HepG2 (cell line): ENCODE results near the gene KCNT2. TPM values are rescaled to one million over a fixed set of nuclear protein-coding genes. Genes with fewer than 3 reads are reported as not detected.

Experiments
- ATAC-seq: fragments of 200-7000 bp; cut with Tn5 transposase; 3 replicates; pipeline ENCODE4 v1.9.1; 2020; ENCODE audit warnings: mild to moderate bottlenecking, moderate library complexity
- BruUV-seq: library from RNA; stranded (reverse); fragments of 400-500 nt; replicated peaks from 2 replicates; lab custom pipeline; 2021; lab: Mats Ljungman, UMichigan
- CTCF ChIA-PET: fragments of 300-600 bp; formaldehyde crosslinking; extraction: SDS; loops from one replicate; lab custom pipeline; 2021; ENCODE audit warnings: low total read pairs, inconsistent platforms, low intra/inter-chr PET ratio; lab: Yijun Ruan, JAX
- POLR2A ChIA-PET: fragments of 350-600 bp; sonication (Branson Sonifier 250); formaldehyde crosslinking; loops from one replicate; lab custom pipeline; 2020; ENCODE audit warnings: antibody characterized with exemption, inconsistent platforms; lab: Yijun Ruan, JAX
- DNase-seq: peaks from one replicate; pipeline ENCODE4 v3.0.0-alpha.2; 2015; ENCODE audit warnings: low spot score
- FAIRE-seq: peaks from 3 replicates; lab custom pipeline; 2011; peaks lifted over from hg19 to GRCh38; lab: Jason Lieb, UNC
- H2AFZ ChIP-seq: one replicate; pipeline ENCODE4 v1.6.1; 2011; ENCODE audit warnings: low read length, inconsistent platforms
- H3K27ac ChIP-seq: fragments of 300-600 bp; 3 replicates; pipeline ENCODE4 v1.8.0; 2011; ENCODE audit warnings: mixed run types, mild to moderate bottlenecking, mixed read lengths, low read length, inconsistent platforms; ENCODE audit not compliant: insufficient read depth; ENCODE audit errors: extremely low read length
- H3K27me3 ChIP-seq, 2 experiments: fragments of 200-600 bp in 1 of 2; 2 replicates in 1 of 2; 3 replicates in 1 of 2; pipeline versions ENCODE4 v1.6.0 to v1.8.0; 2011; ENCODE audit warnings: low read length in 2 of 2, mild to moderate bottlenecking in 2 of 2, moderate library complexity in 2 of 2, inconsistent platforms in 1 of 2; ENCODE audit not compliant: insufficient read depth in 2 of 2, control insufficient read depth in 1 of 2
- H3K36me3 ChIP-seq, 2 experiments: fragments of 200-600 bp in 1 of 2; replicated peaks in 1 of 2; 2 replicates in 1 of 2; 3 replicates in 1 of 2; pipeline versions ENCODE4 v1.5.1 to v1.8.0; 2011; ENCODE audit warnings: low read length in 2 of 2, inconsistent platforms in 1 of 2; ENCODE audit not compliant: insufficient read depth in 2 of 2, control insufficient read depth in 1 of 2
- H3K4me1 ChIP-seq: 2 replicates; pipeline ENCODE4 v1.5.1; 2012; ENCODE audit warnings: low read length, inconsistent platforms; ENCODE audit not compliant: insufficient read depth
- H3K4me2 ChIP-seq: 2 replicates; pipeline ENCODE4 v1.6.0; 2011; ENCODE audit warnings: low read depth, low read length, inconsistent platforms
- H3K4me3 ChIP-seq, 3 experiments: fragments of 200-600 bp in 1 of 3; sonication (generic), shearing (Covaris generic) in 1 of 3; replicated peaks in 1 of 3; 2 replicates each; pipeline ENCODE4 v1.5.1; 2011 to 2016; ENCODE audit warnings: low read length in 3 of 3, inconsistent platforms in 2 of 3, low read depth in 2 of 3, mild to moderate bottlenecking in 2 of 3, control low read depth in 1 of 3, mixed read lengths in 1 of 3; ENCODE audit not compliant: insufficient read depth in 1 of 3
- H3K79me2 ChIP-seq: one replicate; pipeline ENCODE4 v1.6.1; 2011; ENCODE audit warnings: low read length, inconsistent platforms; ENCODE audit not compliant: insufficient read depth
- H3K9ac ChIP-seq: 2 replicates; pipeline ENCODE4 v1.6.0; 2011; ENCODE audit warnings: mild to moderate bottlenecking, low read depth, low read length, inconsistent platforms; ENCODE audit not compliant: insufficient read depth
- H3K9me3 ChIP-seq: 2 replicates; pipeline ENCODE4 v1.5.1; 2012; ENCODE audit warnings: mild to moderate bottlenecking, low read length
- H4K20me1 ChIP-seq: 2 replicates; pipeline ENCODE4 v1.6.0; 2011; ENCODE audit warnings: inconsistent platforms, mild to moderate bottlenecking, low read length, moderate library complexity; ENCODE audit not compliant: insufficient read depth
- CCAR2 ChIP-seq: fragments of 200-400 bp; formaldehyde crosslinking; optimal IDR thresholded peaks from 2 replicates; pipeline ENCODE3; 2018; ENCODE audit warnings: low read depth, mild to moderate bottlenecking, low read length, moderate library complexity
- HOXA3 ChIP-seq: sonication (generic); formaldehyde crosslinking; IDR thresholded peaks from 2 replicates; pipeline ENCODE4 v1.5.0; 2020; ENCODE audit warnings: missing genetic modification reagents
- POGZ ChIP-seq: sonication (generic); formaldehyde crosslinking; IDR thresholded peaks from 2 replicates; pipeline ENCODE4 v1.4.0; 2020; ENCODE audit warnings: mild to moderate bottlenecking, missing genetic modification reagents
- RFXAP ChIP-seq: sonication (generic); formaldehyde crosslinking; IDR thresholded peaks from 2 replicates; pipeline ENCODE4 v1.4.0; 2020; ENCODE audit warnings: missing genetic modification reagents, borderline replicate concordance
- ZNF101 ChIP-seq: sonication (generic); formaldehyde crosslinking; IDR thresholded peaks from 2 replicates; pipeline ENCODE4 v1.4.0; 2020; ENCODE audit warnings: mild to moderate bottlenecking, low read depth, missing genetic modification reagents, borderline replicate concordance
- ZNF251 ChIP-seq: sonication (generic); formaldehyde crosslinking; IDR thresholded peaks from 2 replicates; pipeline ENCODE4 v1.9.0; 2021; ENCODE audit warnings: mild to moderate bottlenecking, missing genetic modification reagents
- ZNF598 ChIP-seq: sonication (generic); formaldehyde crosslinking; IDR thresholded peaks from 2 replicates; pipeline ENCODE4 v1.5.1; 2020; ENCODE audit warnings: mild to moderate bottlenecking, missing genetic modification reagents, borderline replicate concordance
- ZNF660 ChIP-seq: sonication (generic); formaldehyde crosslinking; IDR thresholded peaks from 2 replicates; pipeline ENCODE4 v1.5.1; 2020; ENCODE audit warnings: mild to moderate bottlenecking, low read depth, missing genetic modification reagents, borderline replicate concordance
- ZSCAN9 ChIP-seq: IDR thresholded peaks from 2 replicates; pipeline ENCODE4 v1.6.1; 2016; ENCODE audit warnings: borderline replicate concordance
- WGBS: methylation state at CpG from one replicate; pipeline ENCODE4 v1.1.6; 2017; ENCODE audit warnings: low lambda C conversion rate; 5-methylcytosine and 5-hydroxymethylcytosine counted together
- in situ Hi-C: cut with HindIII; loops from 2 replicates; pipeline ENCODE4 v1.10.0; 2017; ENCODE audit warnings: low pct_unique_long_range_greater_than_20kb; ENCODE audit not compliant: extremely low pct_ligation_motif_present
- intact Hi-C: fragments of 100-400 bp; cut with micrococcal nuclease; formaldehyde crosslinking; loops from one replicate; pipeline ENCODE4 v1.10.0; 2022; ENCODE audit not compliant: unreplicated experiment
- polyA plus RNA-seq, 8 experiments: library from polyadenylated mRNA; depleted of rRNA in 3 of 8; stranded (reverse) in 7 of 8; unstranded in 1 of 8; fragments of >200 nt; fragmentation: Illumina TruSeq in 4 of 8; extraction: Trizol in 4 of 8; gene quantifications; 2 replicates each; pipeline versions ENCODE4 v1.2.1 to v1.2.3, GENCODE V29; 2011 to 2016; ENCODE audit warnings: low read depth in 4 of 8, missing spikeins in 1 of 8, mixed read lengths in 1 of 8; ENCODE audit not compliant: insufficient read depth in 1 of 8
- total RNA-seq, 5 experiments: library from RNA; depleted of rRNA; stranded (reverse); fragments of >200 nt; fragmentation: Illumina TruSeq; extraction: Trizol; gene quantifications; 2 replicates each; pipeline ENCODE4 v1.2.3, GENCODE V29; 2016; ENCODE audit warnings: low read depth in 1 of 5
- TF ChIP-seq, protein P1 (sequence below): sonication (generic); formaldehyde crosslinking; IDR thresholded peaks from 2 replicates; pipeline ENCODE4 v1.8.1; 2023; ENCODE audit warnings: mild to moderate bottlenecking, moderate library complexity, missing genetic modification reagents

Gene KCNT2
- total and polyA plus RNA-seq, 2 of the 13 experiments (the other 11 are each of a cell fraction or from before 2014, with no cell fraction given): not detected

DNA sequence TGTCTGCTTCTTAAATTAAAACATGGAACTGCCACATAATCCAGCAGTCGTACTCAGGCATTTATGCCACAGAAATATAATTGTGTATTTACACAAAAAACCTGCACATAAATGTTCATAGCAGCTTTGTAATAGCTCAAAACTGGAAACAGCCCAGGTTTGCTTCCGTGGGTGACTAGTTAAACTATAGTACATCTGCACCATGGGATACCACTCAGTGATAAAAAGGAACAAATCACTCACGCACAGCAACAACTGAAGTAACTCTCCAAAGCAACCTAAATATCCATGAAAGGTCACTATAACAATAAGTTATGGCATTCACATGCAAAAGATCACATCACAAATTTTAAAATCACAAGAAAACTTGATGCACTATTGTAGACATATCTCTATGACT lies 64.4 kb downstream of the KCNT2 start:
- Histone ChIP-seq H3K9ac (no peak overlapping the region), H3K79me2 (no peaks in the 10 kb centered on the region), H3K27ac (no peak overlapping the region), H3K27me3 (no peaks in the 10 kb centered on the region), H4K20me1 (no peaks in the 10 kb centered on the region), H3K4me2 (no peak overlapping the region), H3K9me3 (no peaks in the 10 kb centered on the region), H3K4me1 (no peaks in the 10 kb centered on the region), H3K4me3 (no peak overlapping the region), H3K36me3 (no peaks in the 10 kb centered on the region), H2AFZ (no peak overlapping the region)
- CTCF ChIA-PET: no interaction called here
- WGBS: 7% methylated on average over 3 of the region's 3 CpGs
- FAIRE-seq (no peak), DNase-seq (no peak), ATAC-seq (no peak)
- in situ Hi-C loops: no loop called here
- POLR2A ChIA-PET: no interaction called here
- no TSS peak for BruUV-seq
- intact Hi-C loops: no loop called here
- TF ChIP-seq, protein P1, sequence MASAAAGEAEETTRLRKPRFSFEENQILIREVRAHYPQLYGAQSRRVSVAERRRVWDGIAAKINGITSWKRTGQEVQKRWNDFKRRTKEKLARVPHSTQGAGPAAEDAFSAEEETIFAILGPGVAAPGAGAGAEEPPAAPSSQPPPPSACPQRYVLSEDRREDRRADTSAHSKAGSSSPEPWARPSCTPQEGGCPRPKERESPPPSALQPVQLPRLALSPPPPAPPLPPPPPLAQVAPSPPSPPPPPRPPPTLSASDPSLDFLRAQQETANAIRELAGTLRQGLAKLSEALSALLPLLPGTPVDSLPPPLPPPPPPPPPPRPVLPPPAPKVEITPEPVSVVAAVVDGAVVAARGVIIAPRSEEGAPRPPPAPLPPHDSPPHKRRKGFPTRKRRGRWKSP (CRISPR knock-in tag): no peak
- TF ChIP-seq ZNF251 (CRISPR knock-in tag) (no peak), HOXA3 (CRISPR knock-in tag) (no peak), RFXAP (CRISPR knock-in tag) (no peak), ZNF598 (CRISPR knock-in tag) (no peak), ZNF660 (CRISPR knock-in tag) (no peak), ZSCAN9 (CRISPR knock-in tag) (no peak), CCAR2 (no peak), POGZ (CRISPR knock-in tag) (no peak), ZNF101 (CRISPR knock-in tag) (no peak)
